ENCODE results near the gene TOX3. TPM values are rescaled to one million over a fixed set of nuclear protein-coding genes. Genes with fewer than 3 reads are reported as not detected.

The TOX3 gene
- total and polyA plus RNA-seq, 2 of the 13 experiments (the other 11 are each of a cell fraction or from before 2014, with no cell fraction given) = 14.5 to 98.6 TPM

DNA sequence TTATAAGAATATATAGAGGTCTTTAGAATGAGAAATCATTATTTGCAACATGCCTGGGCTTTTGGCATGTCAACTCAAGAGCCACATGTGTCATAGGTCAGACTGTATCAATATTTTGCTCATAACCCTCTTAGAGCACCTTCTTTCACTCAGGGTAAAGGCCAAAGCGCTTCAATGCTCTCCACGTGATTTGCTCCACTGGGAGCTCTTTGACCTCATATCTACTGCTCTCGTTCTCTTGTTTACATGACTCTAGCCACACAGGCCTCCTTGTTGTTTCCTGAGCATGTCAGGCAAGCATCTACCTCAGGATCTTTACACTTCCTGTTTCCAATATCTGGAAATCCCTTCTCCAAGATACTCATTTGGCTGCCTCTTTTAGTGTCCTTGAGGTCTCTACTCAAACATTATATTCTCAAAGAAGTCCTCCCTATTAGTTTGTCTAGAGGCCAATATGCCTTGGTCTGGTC, 148.4 kb downstream of the TOX3 start (continued):
- no peak for TF ChIP-seq THAP7 (CRISPR knock-in tag; IDR thresholded peaks at IDR 0.05)
- TF ChIP-seq CEBPG (CRISPR knock-in tag; IDR thresholded peaks at IDR 0.05) = peak; percentile 70
- TF ChIP-seq ZNF780A (CRISPR knock-in tag; IDR thresholded peaks at IDR 0.05) = no peak
- no peak for TF ChIP-seq MAZ (IDR thresholded peaks at IDR 0.05; ENCODE audit: borderline replicate concordance, low read depth, low read length)
- peak; percentile 27; the same call in 1 of the 2 replicates for TF ChIP-seq MAZ (CRISPR knock-in tag; IDR thresholded peaks at IDR 0.05; ENCODE audit: low read depth)
- TF ChIP-seq ZNF512B (CRISPR knock-in tag; IDR thresholded peaks at IDR 0.05; ENCODE audit: borderline replicate concordance) = peak; percentile 85; the same call in 1 of the 2 replicates
- peak; percentile 90 for TF ChIP-seq CREM (IDR thresholded peaks at IDR 0.05)
- TF ChIP-seq CREM (CRISPR knock-in tag; IDR thresholded peaks at IDR 0.05) = no peak
- no peak for TF ChIP-seq ZNF30 (CRISPR knock-in tag; IDR thresholded peaks at IDR 0.05)
- TF ChIP-seq, protein P1, sequence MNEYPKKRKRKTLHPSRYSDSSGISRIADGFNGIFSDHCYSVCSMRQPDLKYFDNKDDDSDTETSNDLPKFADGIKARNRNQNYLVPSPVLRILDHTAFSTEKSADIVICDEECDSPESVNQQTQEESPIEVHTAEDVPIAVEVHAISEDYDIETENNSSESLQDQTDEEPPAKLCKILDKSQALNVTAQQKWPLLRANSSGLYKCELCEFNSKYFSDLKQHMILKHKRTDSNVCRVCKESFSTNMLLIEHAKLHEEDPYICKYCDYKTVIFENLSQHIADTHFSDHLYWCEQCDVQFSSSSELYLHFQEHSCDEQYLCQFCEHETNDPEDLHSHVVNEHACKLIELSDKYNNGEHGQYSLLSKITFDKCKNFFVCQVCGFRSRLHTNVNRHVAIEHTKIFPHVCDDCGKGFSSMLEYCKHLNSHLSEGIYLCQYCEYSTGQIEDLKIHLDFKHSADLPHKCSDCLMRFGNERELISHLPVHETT (CRISPR knock-in tag; conservative IDR thresholded peaks at IDR 0.05) = peak; percentile 78; the same call in 1 of the 2 replicates
- no peak for TF ChIP-seq POGK (CRISPR knock-in tag; conservative IDR thresholded peaks at IDR 0.05)
- TF ChIP-seq SAFB2 (CRISPR knock-in tag; IDR thresholded peaks at IDR 0.05; ENCODE audit: borderline replicate concordance, low read depth) = no peak
- TF ChIP-seq PRPF4 (IDR thresholded peaks at IDR 0.05; ENCODE audit: low read depth, low read length, poor library complexity, severe bottlenecking) = no peak
- peak; percentile 87; the same call in 1 of the 2 replicates for TF ChIP-seq SKIL (CRISPR knock-in tag; IDR thresholded peaks at IDR 0.05; ENCODE audit: borderline replicate concordance)
- TF ChIP-seq GPBP1L1 (CRISPR knock-in tag; IDR thresholded peaks at IDR 0.05) = no peak
- no peak for TF ChIP-seq SRSF9 (IDR thresholded peaks at IDR 0.05; ENCODE audit: borderline replicate concordance, insufficient read depth, low read depth, low read length, poor library complexity, severe bottlenecking)
- TF ChIP-seq ZNF839 (CRISPR knock-in tag; IDR thresholded peaks at IDR 0.05; ENCODE audit: borderline replicate concordance) = no peak
- no peak for TF ChIP-seq ATM (IDR thresholded peaks at IDR 0.05; ENCODE audit: borderline replicate concordance)
- peak; percentile 59 for TF ChIP-seq JUN (CRISPR knock-in tag; IDR thresholded peaks at IDR 0.05)
